Activated naive CD8-positive, alpha-beta T cell treated with anti-CD3 and anti-CD28 coated beads for 36 hours (primary cell): ENCODE measurements around the gene ARMC9. TPM values are rescaled to one million over a fixed set of nuclear protein-coding genes. Genes with fewer than 3 reads are reported as not detected.

Experiments
- DNase-seq: peaks from one replicate; pipeline ENCODE4 v3.0.0; 2021
- H3K27ac Mint-ChIP-seq: one replicate; pipeline ENCODE4 v1.8.0; 2022; ENCODE audit warnings: mild to moderate bottlenecking, moderate library complexity, mixed read lengths
- H3K27me3 Mint-ChIP-seq: one replicate; pipeline ENCODE4 v1.8.0; 2022; ENCODE audit warnings: mild to moderate bottlenecking, mixed read lengths
- H3K36me3 Mint-ChIP-seq: one replicate; pipeline ENCODE4 v1.8.0; 2021; ENCODE audit warnings: mild to moderate bottlenecking, mixed read lengths
- H3K4me1 Mint-ChIP-seq: one replicate; pipeline ENCODE4 v1.8.0; 2021; ENCODE audit warnings: mixed read lengths
- H3K4me3 Mint-ChIP-seq: one replicate; pipeline ENCODE4 v1.8.0; 2022; ENCODE audit warnings: mild to moderate bottlenecking, moderate library complexity, mixed read lengths
- H3K9me3 Mint-ChIP-seq: one replicate; pipeline ENCODE4 v1.8.0; 2022; ENCODE audit warnings: mixed read lengths
- total RNA-seq, 2 experiments: library from RNA; stranded (reverse); gene quantifications; one replicate each; pipeline ENCODE4 v1.2.3, GENCODE V29; 2021

Gene ARMC9
- total RNA-seq, 2 experiments from 2014 or later = 3.9 to 5.1 TPM

GRCh38 chr2:231378026-231378722 is 179.7 kb downstream of the ARMC9 start:
- H3K9me3 Mint-ChIP-seq = no peaks in the 10 kb centered on the region
- DNase-seq = no peak
- no peak overlapping the region for H3K4me3 Mint-ChIP-seq
- no peaks in the 10 kb centered on the region for H3K36me3 Mint-ChIP-seq
- H3K27me3 Mint-ChIP-seq = no peaks in the 10 kb centered on the region
- H3K27ac Mint-ChIP-seq = no peak overlapping the region
- H3K4me1 Mint-ChIP-seq = no peaks in the 10 kb centered on the region

- no peaks in the 10 kb centered on the region for H3K9me3 Mint-ChIP-seq
- no peaks in the 10 kb centered on the region for H3K36me3 Mint-ChIP-seq
Measured at GRCh38 chr2:231379266-231380215, 181.1 kb downstream of the ARMC9 start.

GRCh38 chr2:231380307-231380706 is 181.9 kb downstream of the ARMC9 start:
- no peak for DNase-seq
- Mint-ChIP-seq H3K36me3 (no peaks in the 10 kb centered on the region), H3K27ac (no peak overlapping the region), H3K27me3 (no peaks in the 10 kb centered on the region), H3K4me1 (no peaks in the 10 kb centered on the region), H3K4me3 (no peak overlapping the region), H3K9me3 (peaks cover 7% of the 10 kb centered on the region)

More at GRCh38 chr2:231379266-231380215, 181.1 kb downstream of the ARMC9 start:
- Mint-ChIP-seq H3K27ac (no peak overlapping the region), H3K4me3 (no peak overlapping the region), H3K27me3 (no peaks in the 10 kb centered on the region), H3K4me1 (no peaks in the 10 kb centered on the region)
- no peak for DNase-seq

GRCh38 chr2:231380991-231381847 is 182.8 kb downstream of the ARMC9 start:
- H3K36me3 Mint-ChIP-seq = no peaks in the 10 kb centered on the region
- no peaks in the 10 kb centered on the region for H3K27me3 Mint-ChIP-seq
- peaks cover 7% of the 10 kb centered on the region for H3K9me3 Mint-ChIP-seq
- H3K4me3 Mint-ChIP-seq = no peak overlapping the region
- DNase-seq = no peak
- no peaks in the 10 kb centered on the region for H3K4me1 Mint-ChIP-seq
- no peak overlapping the region for H3K27ac Mint-ChIP-seq

GRCh38 chr2:231382116-231382515 is 183.7 kb downstream of the ARMC9 start:
- Mint-ChIP-seq H3K4me1 (no peaks in the 10 kb centered on the region), H3K9me3 (peaks cover 7% of the 10 kb centered on the region), H3K4me3 (no peak overlapping the region), H3K27ac (no peak overlapping the region), H3K27me3 (no peaks in the 10 kb centered on the region), H3K36me3 (no peaks in the 10 kb centered on the region)
- no peak for DNase-seq

- H3K4me1 Mint-ChIP-seq = no peaks in the 10 kb centered on the region
- no peak overlapping the region for H3K27ac Mint-ChIP-seq
- no peaks in the 10 kb centered on the region for H3K27me3 Mint-ChIP-seq
- no peak overlapping the region for H3K4me3 Mint-ChIP-seq
- DNase-seq = no peak
- H3K9me3 Mint-ChIP-seq = peaks cover 7% of the 10 kb centered on the region
- H3K36me3 Mint-ChIP-seq = no peaks in the 10 kb centered on the region
Measured at GRCh38 chr2:231383416-231384108, 185.1 kb downstream of the ARMC9 start.

GRCh38 chr2:231384109-231384435 is 185.6 kb downstream of the ARMC9 start:
- DNase-seq = no peak
- peaks cover 7% of the 10 kb centered on the region for H3K9me3 Mint-ChIP-seq
- H3K27me3 Mint-ChIP-seq = no peaks in the 10 kb centered on the region
- H3K4me1 Mint-ChIP-seq = no peaks in the 10 kb centered on the region
- no peak overlapping the region for H3K4me3 Mint-ChIP-seq
- no peaks in the 10 kb centered on the region for H3K36me3 Mint-ChIP-seq
- H3K27ac Mint-ChIP-seq = no peak overlapping the region

- no peak overlapping the region for H3K4me3 Mint-ChIP-seq
- H3K4me1 Mint-ChIP-seq = no peaks in the 10 kb centered on the region
- DNase-seq = no peak
- H3K27ac Mint-ChIP-seq = no peak overlapping the region
- no peaks in the 10 kb centered on the region for H3K36me3 Mint-ChIP-seq
- H3K9me3 Mint-ChIP-seq = peaks cover 7% of the 10 kb centered on the region
- H3K27me3 Mint-ChIP-seq = no peaks in the 10 kb centered on the region
Measured at GRCh38 chr2:231384970-231385369, 186.5 kb downstream of the ARMC9 start.

GRCh38 chr2:231385429-231385828 is 187.0 kb downstream of the ARMC9 start:
- H3K4me3 Mint-ChIP-seq = no peak overlapping the region
- H3K36me3 Mint-ChIP-seq = no peaks in the 10 kb centered on the region
- no peak overlapping the region for H3K27ac Mint-ChIP-seq
- no peaks in the 10 kb centered on the region for H3K4me1 Mint-ChIP-seq
- no peak for DNase-seq
- H3K27me3 Mint-ChIP-seq = no peaks in the 10 kb centered on the region
- peaks cover 7% of the 10 kb centered on the region for H3K9me3 Mint-ChIP-seq

GRCh38 chr2:231386446-231386845 is 188.0 kb downstream of the ARMC9 start:
- no peak overlapping the region for H3K27ac Mint-ChIP-seq
- H3K9me3 Mint-ChIP-seq = peaks cover 7% of the 10 kb centered on the region

GRCh38 chr2:231387904-231388724 is 189.7 kb downstream of the ARMC9 start:
- no peaks in the 10 kb centered on the region for H3K27me3 Mint-ChIP-seq
- H3K4me1 Mint-ChIP-seq = peaks cover 1% of the 10 kb centered on the region
- no peak for DNase-seq
- peaks cover 7% of the 10 kb centered on the region for H3K9me3 Mint-ChIP-seq
- H3K27ac Mint-ChIP-seq = no peak overlapping the region
- no peaks in the 10 kb centered on the region for H3K36me3 Mint-ChIP-seq
- H3K4me3 Mint-ChIP-seq = no peak overlapping the region

More at GRCh38 chr2:231386446-231386845, 188.0 kb downstream of the ARMC9 start:
- no peak overlapping the region for H3K4me3 Mint-ChIP-seq
- no peaks in the 10 kb centered on the region for H3K4me1 Mint-ChIP-seq
- no peaks in the 10 kb centered on the region for H3K36me3 Mint-ChIP-seq
- no peak for DNase-seq
- no peaks in the 10 kb centered on the region for H3K27me3 Mint-ChIP-seq

GRCh38 chr2:231388725-231389346 is 190.4 kb downstream of the ARMC9 start:
- no peak overlapping the region for H3K4me3 Mint-ChIP-seq
- no peak overlapping the region for H3K27ac Mint-ChIP-seq
- H3K9me3 Mint-ChIP-seq = peaks cover 7% of the 10 kb centered on the region
- peaks cover 6% of the 10 kb centered on the region for H3K27me3 Mint-ChIP-seq
- no peak for DNase-seq
- peaks cover 9% of the 10 kb centered on the region for H3K4me1 Mint-ChIP-seq
- H3K36me3 Mint-ChIP-seq = no peaks in the 10 kb centered on the region

- Mint-ChIP-seq H3K4me3 (no peak overlapping the region), H3K36me3 (no peaks in the 10 kb centered on the region), H3K4me1 (peaks cover 16% of the 10 kb centered on the region), H3K27ac (no peak overlapping the region), H3K9me3 (no peaks in the 10 kb centered on the region), H3K27me3 (peaks cover 20% of the 10 kb centered on the region)
- no peak for DNase-seq
Measured at GRCh38 chr2:231390667-231391066, 192.2 kb downstream of the ARMC9 start.
